PC-9 (cell line): ENCODE results near the gene MAN2A1. TPM values are rescaled to one million over a fixed set of nuclear protein-coding genes. Genes with fewer than 3 reads are reported as not detected.

Experiments
- BruUV-seq: library from RNA; stranded (reverse); fragments of 400-500 nt; replicated peaks from 2 replicates; lab custom pipeline; 2021; lab: Mats Ljungman, UMichigan
- CTCF ChIA-PET: fragments of 300-600 bp; sonication (Branson Sonifier 250); formaldehyde crosslinking; loops from one replicate; lab custom pipeline; 2022; ENCODE audit warnings: antibody characterized with exemption; lab: Charles Lee
- POLR2A ChIA-PET: fragments of 300-600 bp; sonication (Branson Sonifier 250); formaldehyde crosslinking; loops from one replicate; lab custom pipeline; 2022; ENCODE audit warnings: antibody characterized with exemption; ENCODE audit not compliant: unreplicated experiment; lab: Charles Lee
- DNase-seq, 2 experiments: peaks; one replicate each; pipeline versions ENCODE4 v3.0.0 to v3.0.0-alpha.2; 2015 to 2022; ENCODE audit warnings: mixed read lengths in 1 of 2
- H2AFZ ChIP-seq: fragments of 200-600 bp; sonication (generic); 2 replicates; pipeline ENCODE4 v1.8.1; 2017; ENCODE audit warnings: antibody characterized with exemption
- H3F3A ChIP-seq: fragments of 200-600 bp; sonication (generic); 2 replicates; pipeline ENCODE4 v1.8.1; 2017; ENCODE audit warnings: antibody characterized with exemption, mild to moderate bottlenecking, low read depth; ENCODE audit not compliant: insufficient read depth
- H3K27ac ChIP-seq: fragments of 200-600 bp; sonication (generic); 2 replicates; pipeline ENCODE4 v1.6.1; 2016; ENCODE audit warnings: mixed run types
- H3K27me3 ChIP-seq: fragments of 200-600 bp; sonication (generic); 2 replicates; pipeline ENCODE4 v1.6.1; 2016; ENCODE audit warnings: low read depth, mixed run types; ENCODE audit not compliant: insufficient read depth
- H3K36me3 ChIP-seq: fragments of 200-600 bp; sonication (generic); 2 replicates; pipeline ENCODE4 v1.6.1; 2016; ENCODE audit warnings: low read depth, mixed run types
- H3K4me1 ChIP-seq: fragments of 200-600 bp; sonication (generic); replicated peaks from 2 replicates; pipeline ENCODE4 v1.6.1; 2016; ENCODE audit warnings: mixed run types; ENCODE audit not compliant: insufficient read depth
- H3K4me2 ChIP-seq: fragments of 200-600 bp; sonication (generic); 2 replicates; pipeline ENCODE4 v1.6.1; 2017; ENCODE audit warnings: mixed run types
- H3K4me3 ChIP-seq: fragments of 200-600 bp; sonication (generic); 2 replicates; pipeline ENCODE4 v1.6.1; 2016; ENCODE audit warnings: mixed run types
- H3K79me2 ChIP-seq: fragments of 200-600 bp; sonication (generic); 2 replicates; pipeline ENCODE4 v1.6.1; 2017; ENCODE audit warnings: low read depth, mixed run types
- H3K9me2 ChIP-seq: fragments of 200-600 bp; sonication (generic); 2 replicates; pipeline ENCODE4 v1.8.1; 2017; ENCODE audit warnings: mild to moderate bottlenecking; ENCODE audit not compliant: insufficient read depth
- H3K9me3 ChIP-seq: fragments of 200-600 bp; sonication (generic); 2 replicates; pipeline ENCODE4 v1.8.1; 2016; ENCODE audit warnings: low read depth; ENCODE audit not compliant: insufficient read depth
- H4K20me1 ChIP-seq: fragments of 200-600 bp; sonication (generic); 2 replicates; pipeline ENCODE4 v1.8.1; 2017; ENCODE audit not compliant: insufficient read depth
- EZH2 ChIP-seq: fragments of 200-600 bp; sonication (generic); IDR thresholded peaks from 2 replicates; pipeline ENCODE4 v1.8.0; 2017; ENCODE audit warnings: antibody characterized with exemption, low read depth
- intact Hi-C: fragments of 100-400 bp; cut with micrococcal nuclease; formaldehyde crosslinking; loops from one replicate; pipeline ENCODE4 v1.10.0; 2022; ENCODE audit not compliant: unreplicated experiment
- total RNA-seq: library from RNA; stranded (reverse); gene quantifications from 2 replicates; pipeline ENCODE4 v1.2.3, GENCODE V29; 2021
- TF ChIP-seq, protein P1 (sequence below): fragments of 200-600 bp; sonication (generic); conservative IDR thresholded peaks from 2 replicates; pipeline ENCODE4 v1.6.1; 2017; ENCODE audit warnings: mixed run types, antibody characterized with exemption, mild to moderate bottlenecking, moderate library complexity

The MAN2A1 gene
- total RNA-seq, 1 experiment from 2014 or later: 27.3 TPM

DNA sequence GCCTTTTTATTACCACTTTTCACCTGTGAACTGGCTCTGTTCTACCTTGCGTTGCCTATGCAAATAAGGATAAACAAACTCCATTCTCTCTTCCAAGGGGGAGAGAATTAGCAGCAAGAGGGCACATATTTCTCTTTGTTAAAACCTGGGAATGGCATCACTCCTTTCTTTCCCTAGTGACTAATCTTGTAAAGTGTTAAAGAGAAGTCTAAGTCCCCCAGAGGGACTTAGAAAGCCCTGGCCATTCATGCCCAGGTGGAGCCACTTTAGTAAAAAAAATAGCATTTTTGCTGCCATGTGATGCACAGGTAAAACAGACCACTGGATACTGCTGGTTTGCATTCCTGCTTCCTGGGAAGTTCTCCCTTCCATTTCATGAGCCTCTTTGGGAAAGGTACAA is 148.4 kb downstream of the MAN2A1 start:
- Histone ChIP-seq H2AFZ (no peak overlapping the region), H3K9me2 (no peaks in the 10 kb centered on the region), H3K4me3 (no peak overlapping the region), H3F3A (no peaks in the 10 kb centered on the region), H3K27ac (no peak overlapping the region), H4K20me1 (no peaks in the 10 kb centered on the region), H3K36me3 (no peaks in the 10 kb centered on the region), H3K4me1 (no peaks in the 10 kb centered on the region), H3K27me3 (no peaks in the 10 kb centered on the region), H3K4me2 (no peak overlapping the region), H3K79me2 (no peaks in the 10 kb centered on the region), H3K9me3 (no peaks in the 10 kb centered on the region)
- no peak for TF ChIP-seq EZH2
- TF ChIP-seq, protein P1, sequence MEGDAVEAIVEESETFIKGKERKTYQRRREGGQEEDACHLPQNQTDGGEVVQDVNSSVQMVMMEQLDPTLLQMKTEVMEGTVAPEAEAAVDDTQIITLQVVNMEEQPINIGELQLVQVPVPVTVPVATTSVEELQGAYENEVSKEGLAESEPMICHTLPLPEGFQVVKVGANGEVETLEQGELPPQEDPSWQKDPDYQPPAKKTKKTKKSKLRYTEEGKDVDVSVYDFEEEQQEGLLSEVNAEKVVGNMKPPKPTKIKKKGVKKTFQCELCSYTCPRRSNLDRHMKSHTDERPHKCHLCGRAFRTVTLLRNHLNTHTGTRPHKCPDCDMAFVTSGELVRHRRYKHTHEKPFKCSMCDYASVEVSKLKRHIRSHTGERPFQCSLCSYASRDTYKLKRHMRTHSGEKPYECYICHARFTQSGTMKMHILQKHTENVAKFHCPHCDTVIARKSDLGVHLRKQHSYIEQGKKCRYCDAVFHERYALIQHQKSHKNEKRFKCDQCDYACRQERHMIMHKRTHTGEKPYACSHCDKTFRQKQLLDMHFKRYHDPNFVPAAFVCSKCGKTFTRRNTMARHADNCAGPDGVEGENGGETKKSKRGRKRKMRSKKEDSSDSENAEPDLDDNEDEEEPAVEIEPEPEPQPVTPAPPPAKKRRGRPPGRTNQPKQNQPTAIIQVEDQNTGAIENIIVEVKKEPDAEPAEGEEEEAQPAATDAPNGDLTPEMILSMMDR: no peak
- POLR2A ChIA-PET: no interaction called here
- no peak for DNase-seq
- CTCF ChIA-PET: no interaction called here
- no TSS peak for BruUV-seq
- intact Hi-C loops: no loop called here

DNA sequence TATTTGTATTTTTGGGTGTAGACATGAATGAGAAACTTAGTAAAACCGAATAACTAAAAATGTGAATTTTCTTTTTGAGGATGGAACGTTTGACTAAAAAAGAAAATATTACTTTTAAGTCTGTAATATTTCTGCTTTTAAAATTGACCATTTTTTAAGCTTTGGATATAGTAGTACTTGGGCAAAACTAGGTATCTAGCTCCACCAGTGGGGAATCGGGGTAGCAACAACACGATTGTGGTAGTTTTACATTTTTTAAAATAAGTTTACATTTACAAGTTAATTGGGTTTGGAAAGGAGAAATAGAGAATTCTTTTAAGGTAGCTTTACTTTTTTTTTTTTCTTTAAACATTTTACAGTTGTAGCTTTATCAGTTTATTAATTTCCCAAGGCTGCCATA is 154.4 kb downstream of the MAN2A1 start:
- Histone ChIP-seq H3K27ac (no peak overlapping the region), H4K20me1 (no peaks in the 10 kb centered on the region), H3K4me3 (no peak overlapping the region), H3K9me3 (no peaks in the 10 kb centered on the region), H3K4me2 (no peak overlapping the region), H3F3A (no peaks in the 10 kb centered on the region), H2AFZ (no peak overlapping the region), H3K9me2 (peaks cover 7% of the 10 kb centered on the region; the same call in 1 of the 2 replicates), H3K79me2 (no peaks in the 10 kb centered on the region), H3K36me3 (no peaks in the 10 kb centered on the region), H3K27me3 (no peaks in the 10 kb centered on the region), H3K4me1 (no peaks in the 10 kb centered on the region)
- intact Hi-C loops: loop anchor here (2.0 kb wide), 1 partner anchor 155 kb away; the partner anchor contains the start of gene MAN2A1
- ChIA-PET POLR2A (no interaction called here), CTCF (no interaction called here)
- no TSS peak for BruUV-seq
- DNase-seq: no peak
- TF ChIP-seq EZH2: no peak
- TF ChIP-seq, protein P1: peak; percentile 55

DNA sequence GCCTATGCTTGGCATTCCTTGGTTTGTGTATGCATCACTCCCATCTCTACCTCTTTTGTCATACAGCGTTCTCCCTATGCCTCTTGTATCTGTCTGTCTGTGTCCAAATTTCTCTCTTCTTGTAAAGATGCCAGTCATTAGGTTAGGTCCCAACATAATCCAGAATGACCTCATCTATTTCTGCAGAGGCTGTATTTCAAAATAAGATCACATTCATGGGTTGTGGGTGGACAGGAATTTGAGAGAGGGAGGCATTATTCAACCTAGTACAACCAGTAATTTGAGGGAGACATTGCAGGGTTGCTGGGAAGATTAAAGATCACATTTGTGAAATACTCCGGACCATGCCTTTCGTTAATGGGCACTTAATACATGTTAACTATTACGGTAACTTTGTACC is 155.0 kb downstream of the MAN2A1 start:
- POLR2A ChIA-PET: no interaction called here
- no peak overlapping the region for H2AFZ ChIP-seq
- intact Hi-C loops: loop anchor here (2.0 kb wide), 1 partner anchor 156 kb away; the partner anchor contains the start of gene MAN2A1
- DNase-seq: no peak
- no peak overlapping the region for H3K4me2 ChIP-seq
- no peak overlapping the region for H3K4me3 ChIP-seq
- H3K27ac ChIP-seq: no peak overlapping the region
- H3K36me3 ChIP-seq: no peaks in the 10 kb centered on the region
- peaks cover 7% of the 10 kb centered on the region; the same call in 1 of the 2 replicates for H3K9me2 ChIP-seq
- no peaks in the 10 kb centered on the region for H4K20me1 ChIP-seq
- no peaks in the 10 kb centered on the region for H3F3A ChIP-seq
- CTCF ChIA-PET: no interaction called here
- TF ChIP-seq EZH2: no peak
- TF ChIP-seq, protein P1: no peak
- H3K4me1 ChIP-seq: no peaks in the 10 kb centered on the region
- H3K9me3 ChIP-seq: no peaks in the 10 kb centered on the region
- H3K79me2 ChIP-seq: no peaks in the 10 kb centered on the region
- H3K27me3 ChIP-seq: no peaks in the 10 kb centered on the region
- no TSS peak for BruUV-seq
